Erythroblast (primary cell): ENCODE results near the gene C2orf76.

Experiments used
- GATA1 ChIP-seq: IDR thresholded peaks from 2 replicates; pipeline ENCODE4 v1.6.1; 2011; ENCODE audit warnings: low read depth, mild to moderate bottlenecking, control low read depth, low read length, moderate library complexity
- POLR2A ChIP-seq: IDR thresholded peaks from 2 replicates; pipeline ENCODE4 v1.6.1; 2011; ENCODE audit warnings: mild to moderate bottlenecking, low read length

DNA sequence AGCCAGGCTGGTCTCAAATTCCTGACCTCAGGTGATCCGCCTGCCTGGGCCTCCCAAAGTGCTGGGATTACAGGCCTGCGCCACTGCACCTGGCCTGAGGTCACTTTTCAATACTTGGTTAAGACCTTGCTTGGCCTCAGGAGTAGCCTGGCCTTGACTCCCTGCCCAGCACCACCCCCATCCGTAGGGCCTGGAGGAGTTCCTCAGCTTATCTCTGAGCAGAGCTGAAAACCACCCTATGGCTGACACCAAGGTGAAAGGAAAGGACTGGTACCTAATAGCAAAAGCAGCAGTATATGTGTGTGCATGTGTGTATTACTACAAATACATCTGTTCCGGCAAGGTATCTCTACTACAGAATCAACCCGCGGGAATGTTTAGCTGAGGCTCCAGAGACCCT lies 87.0 kb downstream of the C2orf76 start:
- TF ChIP-seq POLR2A = no peak
- no peak for TF ChIP-seq GATA1
